Panc1 (cell line): ENCODE measurements around the gene CORO7. TPM values are rescaled to one million over a fixed set of nuclear protein-coding genes. Genes with fewer than 3 reads are reported as not detected.
A peak's percentile ranks its signal among the peaks of the same experiment; 100 is the strongest.

ENCODE experiments used
- ATAC-seq: fragments of 200-7000 bp; cut with Tn5 transposase; 2 replicates; pipeline ENCODE4 v1.9.1; 2020; ENCODE audit warnings: mild to moderate bottlenecking, moderate library complexity
- BruUV-seq: library from RNA; stranded (reverse); fragments of 400-500 nt; replicated peaks from 2 replicates; lab custom pipeline; 2021; lab: Mats Ljungman, UMichigan
- CTCF ChIA-PET: fragments of 300-600 bp; sonication (Branson Sonifier 250); formaldehyde crosslinking; loops from one replicate; lab custom pipeline; 2022; ENCODE audit warnings: antibody characterized with exemption; lab: Charles Lee
- POLR2A ChIA-PET: fragments of 300-600 bp; sonication (Branson Sonifier 250); formaldehyde crosslinking; loops from one replicate; lab custom pipeline; 2022; ENCODE audit warnings: antibody characterized with exemption; lab: Charles Lee
- DNase-seq: peaks from one replicate; pipeline ENCODE4 v3.0.0-alpha.2; 2010; ENCODE audit warnings: low read depth, low spot score
- H3K27ac ChIP-seq: 2 replicates; pipeline ENCODE4 v1.5.1; 2011; ENCODE audit warnings: mild to moderate bottlenecking, low read length, inconsistent platforms
- H3K27me3 ChIP-seq: fragments of 200-500 bp; sonication (Bioruptor generic); 2 replicates; pipeline ENCODE4 v1.6.0; 2014; ENCODE audit warnings: low read length, inconsistent platforms; ENCODE audit not compliant: control insufficient read depth, insufficient read depth
- H3K36me3 ChIP-seq: fragments of 200-500 bp; sonication (Bioruptor generic); 2 replicates; pipeline ENCODE4 v1.5.1; 2014; ENCODE audit warnings: inconsistent platforms, mild to moderate bottlenecking, low read length, moderate library complexity; ENCODE audit not compliant: control insufficient read depth, insufficient read depth
- H3K4me1 ChIP-seq: 2 replicates; pipeline ENCODE4 v1.5.1; 2011; ENCODE audit warnings: inconsistent platforms, mild to moderate bottlenecking, low read length, moderate library complexity; ENCODE audit not compliant: control insufficient read depth, insufficient read depth
- H3K4me3 ChIP-seq, 2 experiments: 2 replicates each; pipeline ENCODE4 v1.5.1; 2011 to 2012; ENCODE audit warnings: low read depth in 2 of 2, low read length in 2 of 2, mild to moderate bottlenecking in 2 of 2, inconsistent platforms in 1 of 2, moderate library complexity in 1 of 2
- H3K9me3 ChIP-seq: fragments of 200-500 bp; sonication (Bioruptor generic); 2 replicates; pipeline ENCODE4 v1.5.1; 2014; ENCODE audit warnings: low read depth, mild to moderate bottlenecking, inconsistent platforms, low read length, moderate library complexity; ENCODE audit not compliant: control insufficient read depth, insufficient read depth
- POLR2AphosphoS5 ChIP-seq: IDR thresholded peaks from 2 replicates; pipeline ENCODE4 v1.6.1; 2012; ENCODE audit warnings: mild to moderate bottlenecking, low read depth, low read length, moderate library complexity
- SIN3A ChIP-seq: IDR thresholded peaks from 2 replicates; pipeline ENCODE4 v1.6.1; 2012; ENCODE audit warnings: low read depth, mild to moderate bottlenecking, low read length, moderate library complexity, borderline replicate concordance; ENCODE audit not compliant: insufficient read depth
- TCF7L2 ChIP-seq: IDR thresholded peaks from 2 replicates; pipeline ENCODE4 v1.6.1; 2011; ENCODE audit warnings: mild to moderate bottlenecking, low read depth, low read length, inconsistent platforms
- in situ Hi-C: cut with HindIII; loops from 2 replicates; pipeline ENCODE4 v1.10.0; 2016; ENCODE audit warnings: low sequenced_read_pairs, low pct_unique_long_range_greater_than_20kb
- intact Hi-C: fragments of 100-400 bp; cut with micrococcal nuclease; formaldehyde crosslinking; loops from one replicate; pipeline ENCODE4 v1.10.0; 2022; ENCODE audit not compliant: unreplicated experiment
- total RNA-seq: library from RNA; stranded (reverse); gene quantifications from one replicate; pipeline ENCODE4 v1.2.1, GENCODE V29; 2021; ENCODE audit not compliant: unreplicated experiment
- TF ChIP-seq, protein P1 (sequence below), 2 experiments: IDR thresholded peaks; 2 replicates each; pipeline ENCODE4 v1.6.1; 2011 to 2012; ENCODE audit warnings: low read depth in 2 of 2, control low read depth in 1 of 2, low read length in 1 of 2, mild to moderate bottlenecking in 1 of 2, moderate library complexity in 1 of 2; ENCODE audit not compliant: insufficient read depth in 1 of 2

The CORO7 gene
- total RNA-seq, 1 experiment from 2014 or later: 37.5 TPM

DNA sequence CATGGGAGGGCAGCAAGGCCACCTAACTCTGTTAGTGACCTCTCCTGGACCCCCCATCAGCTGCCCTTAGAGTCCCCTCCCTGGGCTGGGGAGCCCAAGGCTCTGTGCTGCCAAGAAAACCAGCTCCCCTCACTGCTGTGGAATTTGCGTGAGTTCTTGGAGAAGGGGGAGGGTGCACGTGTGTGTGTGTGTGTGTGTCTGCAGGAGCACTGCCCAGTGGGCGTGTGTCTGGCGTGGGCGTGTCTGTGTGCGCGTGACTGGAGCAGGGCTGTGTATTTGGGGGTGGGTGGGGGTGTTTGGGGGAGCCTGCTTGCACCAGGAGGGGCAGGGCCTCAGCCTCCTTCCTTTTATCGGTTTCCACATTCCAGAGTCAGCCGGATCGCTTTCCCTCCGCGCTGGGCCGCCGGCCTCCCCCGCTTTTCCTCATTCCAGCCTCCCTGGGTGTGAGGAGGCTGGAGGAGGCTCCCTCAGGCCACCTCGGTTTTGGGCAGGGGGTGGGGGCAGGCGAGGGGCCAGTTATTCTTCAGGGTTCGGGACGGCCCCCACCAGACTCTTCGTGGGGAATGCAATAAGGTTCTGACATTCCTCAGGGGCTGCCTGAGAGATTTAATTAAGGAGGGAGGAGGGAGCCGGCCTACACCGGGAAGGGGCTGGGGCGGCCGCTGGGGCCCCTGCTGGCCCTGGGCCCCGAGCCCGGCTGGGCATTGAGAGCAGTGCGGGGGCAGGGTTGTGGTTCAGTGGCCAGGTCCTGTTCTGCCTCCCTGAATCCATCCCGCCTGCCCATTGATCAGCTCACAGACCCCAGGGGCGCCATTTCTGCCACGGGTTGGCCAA is 42.3 kb downstream of the CORO7 start:
- H3K4me1 ChIP-seq: peaks cover 78% of the 10 kb centered on the region
- peak; percentile 1; the same call in 1 of the 2 replicates for ATAC-seq
- no peaks in the 10 kb centered on the region for H3K9me3 ChIP-seq
- in situ Hi-C loops: no loop called here
- no TSS peak for BruUV-seq
- H3K27ac ChIP-seq: peak overlapping the region; percentile 83
- TF ChIP-seq, protein P1, sequence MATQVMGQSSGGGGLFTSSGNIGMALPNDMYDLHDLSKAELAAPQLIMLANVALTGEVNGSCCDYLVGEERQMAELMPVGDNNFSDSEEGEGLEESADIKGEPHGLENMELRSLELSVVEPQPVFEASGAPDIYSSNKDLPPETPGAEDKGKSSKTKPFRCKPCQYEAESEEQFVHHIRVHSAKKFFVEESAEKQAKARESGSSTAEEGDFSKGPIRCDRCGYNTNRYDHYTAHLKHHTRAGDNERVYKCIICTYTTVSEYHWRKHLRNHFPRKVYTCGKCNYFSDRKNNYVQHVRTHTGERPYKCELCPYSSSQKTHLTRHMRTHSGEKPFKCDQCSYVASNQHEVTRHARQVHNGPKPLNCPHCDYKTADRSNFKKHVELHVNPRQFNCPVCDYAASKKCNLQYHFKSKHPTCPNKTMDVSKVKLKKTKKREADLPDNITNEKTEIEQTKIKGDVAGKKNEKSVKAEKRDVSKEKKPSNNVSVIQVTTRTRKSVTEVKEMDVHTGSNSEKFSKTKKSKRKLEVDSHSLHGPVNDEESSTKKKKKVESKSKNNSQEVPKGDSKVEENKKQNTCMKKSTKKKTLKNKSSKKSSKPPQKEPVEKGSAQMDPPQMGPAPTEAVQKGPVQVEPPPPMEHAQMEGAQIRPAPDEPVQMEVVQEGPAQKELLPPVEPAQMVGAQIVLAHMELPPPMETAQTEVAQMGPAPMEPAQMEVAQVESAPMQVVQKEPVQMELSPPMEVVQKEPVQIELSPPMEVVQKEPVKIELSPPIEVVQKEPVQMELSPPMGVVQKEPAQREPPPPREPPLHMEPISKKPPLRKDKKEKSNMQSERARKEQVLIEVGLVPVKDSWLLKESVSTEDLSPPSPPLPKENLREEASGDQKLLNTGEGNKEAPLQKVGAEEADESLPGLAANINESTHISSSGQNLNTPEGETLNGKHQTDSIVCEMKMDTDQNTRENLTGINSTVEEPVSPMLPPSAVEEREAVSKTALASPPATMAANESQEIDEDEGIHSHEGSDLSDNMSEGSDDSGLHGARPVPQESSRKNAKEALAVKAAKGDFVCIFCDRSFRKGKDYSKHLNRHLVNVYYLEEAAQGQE (IDR thresholded peaks at IDR 0.05; ENCODE audit: insufficient read depth in 1 of 2, low read depth in 2 of 2, low read length in 1 of 2): no peak
- TF ChIP-seq SIN3A: no peak
- no peak for TF ChIP-seq TCF7L2
- peak overlapping the region; percentile 79 to 80 for H3K4me3 ChIP-seq
- DNase-seq: no peak
- intact Hi-C loops: no loop called here
- ChIA-PET POLR2A (no interaction called here), CTCF (interaction anchor here (0.6 to 1.6 kb wide), 3 partner anchors 10 to 29 kb away, joined by 5 to 10 read pairs (median 7); no protein-coding TSS in a partner anchor)
- H3K36me3 ChIP-seq: no peaks in the 10 kb centered on the region
- H3K27me3 ChIP-seq: no peaks in the 10 kb centered on the region

DNA sequence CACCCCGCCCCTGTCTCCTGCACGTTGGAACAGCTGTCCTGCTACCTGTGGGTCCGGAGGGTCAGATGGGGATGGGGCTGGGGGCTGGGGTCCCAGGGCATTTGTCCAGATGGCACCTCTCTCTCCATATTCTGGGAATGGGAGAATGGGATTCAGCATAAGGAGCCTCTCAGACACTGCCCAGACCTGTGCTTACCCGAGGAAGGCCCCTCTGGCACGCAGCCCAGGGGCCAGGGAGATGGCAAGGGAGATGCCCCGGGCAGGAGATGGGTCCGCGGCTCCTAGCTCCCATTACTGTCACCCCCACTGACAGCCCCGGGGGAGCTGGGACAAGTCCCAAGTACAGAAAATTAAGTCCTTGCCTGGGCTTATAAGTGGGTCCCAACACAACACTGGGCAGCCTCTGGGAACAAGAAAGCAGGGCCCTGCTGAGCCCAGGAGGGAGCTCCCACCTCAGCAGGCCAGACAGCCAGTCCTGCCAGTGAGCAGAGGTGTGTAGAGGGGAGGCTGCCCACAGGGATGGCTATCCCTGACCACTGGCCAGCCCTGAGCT is 43.0 kb downstream of the CORO7 start:
- ATAC-seq (peak; percentile 12; the same call in 1 of the 2 replicates), DNase-seq (no peak)
- ChIA-PET CTCF (interaction anchor here (1.6 kb wide), 1 partner anchor 29 kb away, joined by 7 read pairs; no protein-coding TSS in a partner anchor), POLR2A (no interaction called here)
- Histone ChIP-seq H3K4me1 (peaks cover 73% of the 10 kb centered on the region), H3K4me3 (peak overlapping the region; percentile 79 to 80), H3K36me3 (no peaks in the 10 kb centered on the region), H3K9me3 (no peaks in the 10 kb centered on the region), H3K27me3 (no peaks in the 10 kb centered on the region), H3K27ac (peak overlapping the region; percentile 83)
- no TSS peak for BruUV-seq
- TF ChIP-seq TCF7L2 (no peak), POLR2AphosphoS5 (no peak), SIN3A (no peak; the same call in 1 of the 2 replicates)
- TF ChIP-seq, protein P1 (IDR thresholded peaks at IDR 0.05; ENCODE audit: insufficient read depth in 1 of 2, low read depth in 2 of 2, low read length in 1 of 2): no peak
- in situ Hi-C loops: no loop called here
- intact Hi-C loops: no loop called here
